HCT116 (cell line): ENCODE data around the gene RASGRF2. TPM values are rescaled to one million over a fixed set of nuclear protein-coding genes. Genes with fewer than 3 reads are reported as not detected.

Source experiments
- ATAC-seq: fragments of 200-7000 bp; cut with Tn5 transposase; 2 replicates; pipeline ENCODE4 v1.9.1; 2020; ENCODE audit warnings: mild to moderate bottlenecking, moderate library complexity
- BruUV-seq: library from RNA; stranded (reverse); fragments of 400-500 nt; replicated peaks from 2 replicates; lab custom pipeline; 2021; lab: Mats Ljungman, UMichigan
- CTCF ChIA-PET: fragments of 300-600 bp; sonication (Branson Sonifier 250); formaldehyde crosslinking; loops from one replicate; lab custom pipeline; 2021; ENCODE audit warnings: antibody characterized with exemption; lab: Charles Lee
- POLR2A ChIA-PET: fragments of 300-600, 350-600 bp; sonication (Branson Sonifier 250); formaldehyde crosslinking; loops from one replicate; lab custom pipeline; 2021; ENCODE audit warnings: antibody characterized with exemption; lab: Charles Lee
- RAD21 ChIA-PET, 2 experiments: fragments of 300-600 bp; sonication (Branson Sonifier 250); formaldehyde crosslinking; loops; one replicate each; lab custom pipeline; 2023; ENCODE audit warnings: low total read pairs in 2 of 2; ENCODE audit not compliant: uncharacterized antibody in 2 of 2, unreplicated experiment in 2 of 2, low non-redundant PET in 1 of 2; lab: Charles Lee
- DNase-seq: peaks from one replicate; pipeline ENCODE4 v3.0.0-alpha.2; 2010; ENCODE audit warnings: low read depth, low spot score
- H2AFZ ChIP-seq: fragments of 200-600 bp; shearing (Covaris generic), sonication (generic); 2 replicates; pipeline ENCODE4 v1.6.1; 2017; ENCODE audit warnings: low read depth, mixed run types, mixed read lengths, antibody characterized with exemption, low read length; ENCODE audit not compliant: poor library complexity, severe bottlenecking
- H3K27ac ChIP-seq: 2 replicates; pipeline ENCODE4 v1.5.1; 2012; ENCODE audit warnings: low read depth, low read length
- H3K27me3 ChIP-seq: fragments of 200-600 bp; sonication (generic); 2 replicates; pipeline ENCODE4 v1.6.1; 2016; ENCODE audit warnings: mixed run types, low read length, mixed read lengths; ENCODE audit not compliant: insufficient read depth
- H3K36me3 ChIP-seq, 2 experiments: fragments of 200-500 bp in 1 of 2; fragments of 200-600 bp in 1 of 2; sonication (Bioruptor generic) in 1 of 2; sonication (generic) in 1 of 2; 2 replicates each; pipeline versions ENCODE4 v1.5.1 to v1.6.1; 2014 to 2016; ENCODE audit warnings: low read length in 2 of 2, inconsistent platforms in 1 of 2, mixed read lengths in 1 of 2, mixed run types in 1 of 2; ENCODE audit not compliant: insufficient read depth in 2 of 2, control insufficient read depth in 1 of 2
- H3K4me1 ChIP-seq, 2 experiments: fragments of 200-600 bp in 1 of 2; sonication (generic) in 1 of 2; 2 replicates each; pipeline versions ENCODE4 v1.5.1 to v1.6.1; 2012 to 2017; ENCODE audit warnings: low read length in 2 of 2, inconsistent platforms in 1 of 2, mild to moderate bottlenecking in 1 of 2, mixed read lengths in 1 of 2, mixed run types in 1 of 2, moderate library complexity in 1 of 2; ENCODE audit not compliant: insufficient read depth in 2 of 2, control insufficient read depth in 1 of 2
- H3K4me2 ChIP-seq: fragments of 200-600 bp; sonication (generic); 2 replicates; pipeline ENCODE4 v1.6.1; 2017; ENCODE audit warnings: mixed run types, low read length, mixed read lengths
- H3K4me3 ChIP-seq, 2 experiments: fragments of 200-600 bp in 1 of 2; sonication (generic) in 1 of 2; replicated peaks in 1 of 2; 2 replicates each; pipeline ENCODE4 v1.5.1; 2011 to 2016; ENCODE audit warnings: low read length in 2 of 2, control low read depth in 1 of 2, low read depth in 1 of 2, mild to moderate bottlenecking in 1 of 2, mixed read lengths in 1 of 2, mixed run types in 1 of 2
- H3K79me2 ChIP-seq: fragments of 200-600 bp; sonication (generic); 2 replicates; pipeline ENCODE4 v1.6.1; 2017; ENCODE audit warnings: mild to moderate bottlenecking, mixed run types, low read length, moderate library complexity, mixed read lengths; ENCODE audit not compliant: insufficient read depth
- H3K9ac ChIP-seq: fragments of 200-600 bp; sonication (generic); 2 replicates; pipeline ENCODE4 v1.6.1; 2016; ENCODE audit warnings: low read length, mixed read lengths
- H3K9me2 ChIP-seq: fragments of 200-600 bp; sonication (generic), shearing (Covaris generic); 2 replicates; pipeline ENCODE4 v1.6.1; 2017; ENCODE audit warnings: mixed run types, mild to moderate bottlenecking, moderate library complexity; ENCODE audit not compliant: insufficient read depth
- H3K9me3 ChIP-seq, 2 experiments: fragments of 200-500 bp in 1 of 2; fragments of 200-600 bp in 1 of 2; sonication (Bioruptor generic) in 1 of 2; sonication (generic) in 1 of 2; 2 replicates each; pipeline ENCODE4 v1.6.1; 2014 to 2017; ENCODE audit warnings: low read length in 2 of 2, mixed read lengths in 2 of 2, inconsistent platforms in 1 of 2, low read depth in 1 of 2, mild to moderate bottlenecking in 1 of 2, mixed run types in 1 of 2, moderate library complexity in 1 of 2; ENCODE audit not compliant: control insufficient read depth in 1 of 2, insufficient read depth in 1 of 2
- H4K20me1 ChIP-seq: fragments of 200-600 bp; sonication (generic), shearing (Covaris generic); 2 replicates; pipeline ENCODE4 v1.6.1; 2017; ENCODE audit warnings: mixed run types, mild to moderate bottlenecking, moderate library complexity; ENCODE audit not compliant: insufficient read depth
- CBX3 ChIP-seq: IDR thresholded peaks from 2 replicates; pipeline ENCODE4 v1.6.1; 2012; ENCODE audit warnings: low read depth
- CEBPB ChIP-seq: IDR thresholded peaks from 2 replicates; pipeline ENCODE4 v1.6.1; 2012; ENCODE audit warnings: low read depth
- EGR1 ChIP-seq: IDR thresholded peaks from 2 replicates; pipeline ENCODE4 v1.6.1; 2012; ENCODE audit warnings: low read depth
- JUND ChIP-seq: IDR thresholded peaks from 2 replicates; pipeline ENCODE4 v1.6.1; 2012
- MAX ChIP-seq: IDR thresholded peaks from 2 replicates; pipeline ENCODE4 v1.6.1; 2012
- POLR2A ChIP-seq: IDR thresholded peaks from 2 replicates; pipeline ENCODE4 v1.7.0; 2011; ENCODE audit warnings: borderline replicate concordance; ENCODE audit not compliant: insufficient read depth, insufficient read length; ENCODE audit errors: extremely low read depth
- POLR2AphosphoS5 ChIP-seq: IDR thresholded peaks from 2 replicates; pipeline ENCODE4 v1.6.1; 2011; ENCODE audit warnings: mild to moderate bottlenecking, low read depth, low read length, moderate library complexity
- RAD21 ChIP-seq: IDR thresholded peaks from 2 replicates; pipeline ENCODE4 v1.6.1; 2012; ENCODE audit warnings: low read depth, mild to moderate bottlenecking
- intact Hi-C: fragments of 100-400 bp; cut with micrococcal nuclease; formaldehyde crosslinking; loops from 2 replicates; pipeline ENCODE4 v1.10.0; 2022
- total RNA-seq: library from RNA; stranded (reverse); gene quantifications from one replicate; pipeline ENCODE4 v1.2.1, GENCODE V29; 2021; ENCODE audit not compliant: unreplicated experiment
- TF ChIP-seq, protein P1 (sequence below): IDR thresholded peaks from 2 replicates; pipeline ENCODE4 v1.6.1; 2012
- TF ChIP-seq, protein P2 (sequence below): IDR thresholded peaks from 2 replicates; pipeline ENCODE4 v1.6.1; 2011; ENCODE audit warnings: mild to moderate bottlenecking, low read length, moderate library complexity; ENCODE audit not compliant: insufficient replicate concordance; ENCODE audit errors: extremely low read depth

Gene RASGRF2
- total RNA-seq, 1 experiment from 2014 or later = 0.05 TPM

DNA sequence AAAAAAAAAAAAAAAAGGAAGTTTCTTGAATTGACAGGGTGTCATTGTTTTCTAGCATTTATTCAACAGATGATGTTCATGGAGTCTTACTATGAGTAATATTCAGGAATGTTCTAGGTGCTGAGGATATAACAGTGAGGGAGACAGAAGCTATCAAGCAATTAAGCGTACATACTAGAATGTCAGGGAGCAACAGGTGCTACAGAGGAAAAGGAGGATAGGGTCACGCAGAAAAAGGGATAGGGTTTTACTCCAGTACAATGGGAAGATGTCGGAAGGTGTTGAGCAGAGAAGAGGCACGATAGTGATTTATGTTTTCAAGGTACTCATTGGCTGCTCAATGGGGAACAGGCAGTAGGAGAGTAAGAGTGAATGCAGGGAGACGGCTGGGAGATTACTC, 6.6 kb upstream of the RASGRF2 start:
- H3K79me2 ChIP-seq = no peaks in the 10 kb centered on the region
- no peak overlapping the region for H3K9ac ChIP-seq
- H3K9me3 ChIP-seq = no peaks in the 10 kb centered on the region
- no peaks in the 10 kb centered on the region for H3K36me3 ChIP-seq
- DNase-seq (no peak), ATAC-seq (no peak)
- intact Hi-C loops = no loop called here
- POLR2A ChIA-PET = no interaction called here
- CTCF ChIA-PET = no interaction called here
- H3K4me1 ChIP-seq = no peaks in the 10 kb centered on the region
- no peaks in the 10 kb centered on the region; the same call in 1 of the 2 replicates for H3K9me2 ChIP-seq
- no peak overlapping the region for H3K4me2 ChIP-seq
- no peaks in the 10 kb centered on the region for H4K20me1 ChIP-seq
- H3K27me3 ChIP-seq = peaks cover 4% of the 10 kb centered on the region; the same call in 1 of the 2 replicates
- no peak overlapping the region for H3K4me3 ChIP-seq
- BruUV-seq = no TSS peak
- H3K27ac ChIP-seq = no peak overlapping the region
- TF ChIP-seq POLR2A (no peak), POLR2AphosphoS5 (no peak), CEBPB (no peak), EGR1 (no peak), CBX3 (no peak), MAX (no peak), JUND (no peak), RAD21 (no peak)
- TF ChIP-seq, protein P1, sequence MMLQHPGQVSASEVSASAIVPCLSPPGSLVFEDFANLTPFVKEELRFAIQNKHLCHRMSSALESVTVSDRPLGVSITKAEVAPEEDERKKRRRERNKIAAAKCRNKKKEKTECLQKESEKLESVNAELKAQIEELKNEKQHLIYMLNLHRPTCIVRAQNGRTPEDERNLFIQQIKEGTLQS = no peak
- TF ChIP-seq, protein P2, sequence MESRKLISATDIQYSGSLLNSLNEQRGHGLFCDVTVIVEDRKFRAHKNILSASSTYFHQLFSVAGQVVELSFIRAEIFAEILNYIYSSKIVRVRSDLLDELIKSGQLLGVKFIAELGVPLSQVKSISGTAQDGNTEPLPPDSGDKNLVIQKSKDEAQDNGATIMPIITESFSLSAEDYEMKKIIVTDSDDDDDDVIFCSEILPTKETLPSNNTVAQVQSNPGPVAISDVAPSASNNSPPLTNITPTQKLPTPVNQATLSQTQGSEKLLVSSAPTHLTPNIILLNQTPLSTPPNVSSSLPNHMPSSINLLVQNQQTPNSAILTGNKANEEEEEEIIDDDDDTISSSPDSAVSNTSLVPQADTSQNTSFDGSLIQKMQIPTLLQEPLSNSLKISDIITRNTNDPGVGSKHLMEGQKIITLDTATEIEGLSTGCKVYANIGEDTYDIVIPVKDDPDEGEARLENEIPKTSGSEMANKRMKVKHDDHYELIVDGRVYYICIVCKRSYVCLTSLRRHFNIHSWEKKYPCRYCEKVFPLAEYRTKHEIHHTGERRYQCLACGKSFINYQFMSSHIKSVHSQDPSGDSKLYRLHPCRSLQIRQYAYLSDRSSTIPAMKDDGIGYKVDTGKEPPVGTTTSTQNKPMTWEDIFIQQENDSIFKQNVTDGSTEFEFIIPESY = no peak
- H2AFZ ChIP-seq = no peak overlapping the region
- RAD21 ChIA-PET = no interaction called here
